H1 (cell line): ENCODE results near the gene API5. TPM values are rescaled to one million over a fixed set of nuclear protein-coding genes. Genes with fewer than 3 reads are reported as not detected.

Experiments used
- CTCF ChIA-PET: fragments of 300-600 bp; sonication (Branson Sonifier 250); formaldehyde crosslinking; loops from one replicate; lab custom pipeline; 2021; ENCODE audit not compliant: partially characterized antibody; lab: Charles Lee
- POLR2A ChIA-PET: fragments of 300-600 bp; sonication (Branson Sonifier 250); formaldehyde crosslinking; loops from one replicate; lab custom pipeline; 2021; ENCODE audit warnings: inconsistent platforms; ENCODE audit not compliant: partially characterized antibody; lab: Charles Lee
- DNase-seq, 2 experiments: peaks; one replicate each; pipeline versions ENCODE4 v3.0.0 to v3.0.0-alpha.2; 2010 to 2022; ENCODE audit warnings: low spot score in 2 of 2, low read depth in 1 of 2, mixed read lengths in 1 of 2
- FAIRE-seq: peaks from 2 replicates; lab custom pipeline; 2011; peaks lifted over from hg19 to GRCh38; lab: Jason Lieb, UNC
- H2AFZ ChIP-seq: 2 replicates; pipeline ENCODE4 v1.8.1; 2012; ENCODE audit warnings: low read length, inconsistent platforms
- H2AK5ac ChIP-seq: 2 replicates; pipeline ENCODE4 v1.6.1; 2013; ENCODE audit warnings: low read depth, low read length
- H2BK120ac ChIP-seq: replicated peaks from 2 replicates; pipeline ENCODE3; 2013; ENCODE audit warnings: low read depth, low read length, inconsistent platforms
- H2BK12ac ChIP-seq: 2 replicates; pipeline ENCODE4 v1.6.1; 2013; ENCODE audit warnings: low read depth, low read length
- H2BK15ac ChIP-seq: 2 replicates; pipeline ENCODE4 v1.6.1; 2013; ENCODE audit warnings: low read length
- H2BK20ac ChIP-seq: 2 replicates; pipeline ENCODE4 v1.6.1; 2013; ENCODE audit warnings: low read length
- H2BK5ac ChIP-seq: 2 replicates; pipeline ENCODE4 v1.6.1; 2013; ENCODE audit warnings: low read depth, low read length
- H3K14ac ChIP-seq: 2 replicates; pipeline ENCODE4 v1.6.1; 2013; ENCODE audit warnings: inconsistent platforms; ENCODE audit not compliant: insufficient read length
- H3K18ac ChIP-seq: 2 replicates; pipeline ENCODE4 v1.6.1; 2013; ENCODE audit warnings: low read length; ENCODE audit errors: extremely low read depth
- H3K23ac ChIP-seq: 2 replicates; pipeline ENCODE4 v1.6.1; 2013; ENCODE audit warnings: inconsistent platforms; ENCODE audit not compliant: insufficient read length
- H3K23me2 ChIP-seq: 2 replicates; pipeline ENCODE4 v1.6.1; 2013; ENCODE audit warnings: low read depth, low read length
- H3K27ac ChIP-seq: 2 replicates; pipeline ENCODE4 v1.6.1; 2011; ENCODE audit warnings: low read depth, low read length, inconsistent platforms
- H3K27me3 ChIP-seq, 4 experiments: replicated peaks in 1 of 4; 1 replicate in 1 of 4; 2 replicates in 3 of 4; pipeline versions ENCODE4 v1.6.1 to v1.8.1; 2011 to 2013; ENCODE audit warnings: low read length in 3 of 4, mild to moderate bottlenecking in 3 of 4, inconsistent platforms in 2 of 4, mixed read lengths in 2 of 4, moderate library complexity in 1 of 4; ENCODE audit not compliant: control insufficient read depth in 3 of 4, insufficient read depth in 3 of 4; ENCODE audit errors: extremely low read depth in 1 of 4
- H3K36me3 ChIP-seq, 4 experiments: 2 replicates each; pipeline versions ENCODE4 v1.6.1 to v1.8.1; 2011 to 2013; ENCODE audit warnings: mild to moderate bottlenecking in 4 of 4, low read length in 3 of 4, moderate library complexity in 2 of 4, control low read depth in 1 of 4, inconsistent platforms in 1 of 4; ENCODE audit not compliant: insufficient read depth in 4 of 4, control insufficient read depth in 2 of 4
- H3K4ac ChIP-seq: replicated peaks from 2 replicates; pipeline ENCODE3; 2013; ENCODE audit warnings: low read length, low read depth, mixed read lengths, inconsistent platforms; ENCODE audit not compliant: insufficient read length
- H3K4me1 ChIP-seq, 4 experiments: replicated peaks in 1 of 4; 1 replicate in 1 of 4; 2 replicates in 3 of 4; pipeline versions ENCODE4 v1.6.1 to v1.8.1; 2011 to 2013; ENCODE audit warnings: low read length in 3 of 4, inconsistent platforms in 2 of 4, mixed read lengths in 1 of 4; ENCODE audit not compliant: insufficient read depth in 4 of 4, control insufficient read depth in 3 of 4
- H3K4me2 ChIP-seq, 2 experiments: 2 replicates each; pipeline versions ENCODE4 v1.6.1 to v1.8.1; 2011 to 2013; ENCODE audit warnings: low read depth in 2 of 2, low read length in 2 of 2, control low read depth in 1 of 2, inconsistent platforms in 1 of 2, mild to moderate bottlenecking in 1 of 2; ENCODE audit not compliant: insufficient read depth in 1 of 2
- H3K4me3 ChIP-seq, 4 experiments: fragments of 200-600, 300-600 bp in 1 of 4; sonication (generic), shearing (Covaris generic), sonication (Bioruptor Twin) in 1 of 4; 2 replicates each; pipeline versions ENCODE4 v1.5.1 to v1.8.1; 2011 to 2016; ENCODE audit warnings: low read length in 4 of 4, low read depth in 3 of 4, control low read depth in 2 of 4, inconsistent platforms in 2 of 4, mild to moderate bottlenecking in 2 of 4, mixed read lengths in 1 of 4, moderate library complexity in 1 of 4; ENCODE audit not compliant: insufficient read depth in 2 of 4; ENCODE audit errors: extremely low read depth in 1 of 4
- H3K56ac ChIP-seq: replicated peaks from 2 replicates; pipeline ENCODE3; 2013; ENCODE audit warnings: low read depth, mild to moderate bottlenecking, mixed read lengths, low read length, inconsistent platforms; ENCODE audit not compliant: insufficient read length
- H3K79me1 ChIP-seq: 2 replicates; pipeline ENCODE4 v1.6.1; 2013; ENCODE audit warnings: low read depth, low read length, control low read depth
- H3K79me2 ChIP-seq, 2 experiments: 2 replicates each; pipeline versions ENCODE4 v1.6.1 to v1.8.1; 2012 to 2013; ENCODE audit warnings: low read length in 2 of 2, mild to moderate bottlenecking in 2 of 2, inconsistent platforms in 1 of 2; ENCODE audit not compliant: insufficient read depth in 2 of 2, control insufficient read depth in 1 of 2
- H3K9ac ChIP-seq, 4 experiments: replicated peaks in 1 of 4; 1 replicate in 1 of 4; 2 replicates in 3 of 4; pipeline versions ENCODE4 v1.6.1 to v1.8.1; 2011 to 2013; ENCODE audit warnings: low read depth in 3 of 4, low read length in 3 of 4, control low read depth in 2 of 4, mild to moderate bottlenecking in 2 of 4, moderate library complexity in 2 of 4, inconsistent platforms in 1 of 4; ENCODE audit errors: extremely low read depth in 1 of 4
- H3K9me3 ChIP-seq, 2 experiments: 2 replicates each; pipeline versions ENCODE4 v1.6.1 to v1.8.1; 2012 to 2013; ENCODE audit warnings: mild to moderate bottlenecking in 2 of 2, moderate library complexity in 2 of 2, control low read depth in 1 of 2, inconsistent platforms in 1 of 2, low read depth in 1 of 2, low read length in 1 of 2, mixed read lengths in 1 of 2; ENCODE audit not compliant: insufficient read depth in 2 of 2
- H4K20me1 ChIP-seq, 2 experiments: replicated peaks in 1 of 2; 2 replicates each; pipeline versions ENCODE3 to v1.8.1; 2011 to 2013; ENCODE audit warnings: inconsistent platforms in 2 of 2, low read length in 2 of 2, mild to moderate bottlenecking in 1 of 2; ENCODE audit not compliant: insufficient read depth in 2 of 2, control insufficient read depth in 1 of 2
- H4K5ac ChIP-seq: 2 replicates; pipeline ENCODE4 v1.6.1; 2013; ENCODE audit warnings: low read length, low read depth, mixed read lengths, inconsistent platforms; ENCODE audit not compliant: insufficient read length
- H4K8ac ChIP-seq: 2 replicates; pipeline ENCODE4 v1.8.0; 2013; ENCODE audit warnings: mild to moderate bottlenecking, moderate library complexity, low read length, inconsistent platforms; ENCODE audit not compliant: insufficient read depth; ENCODE audit errors: extremely low read depth
- H4K91ac ChIP-seq: replicated peaks from 2 replicates; pipeline ENCODE3; 2013; ENCODE audit warnings: low read length, mixed read lengths, inconsistent platforms; ENCODE audit not compliant: insufficient read length
- BCL11A ChIP-seq, 2 experiments: IDR thresholded peaks; one replicate each; pipeline ENCODE4 v1.6.1; 2011; ENCODE audit warnings: low read depth in 2 of 2, low read length in 2 of 2, mild to moderate bottlenecking in 2 of 2
- CREB1 ChIP-seq: IDR thresholded peaks from 2 replicates; pipeline ENCODE4 v1.6.1; 2012; ENCODE audit warnings: inconsistent platforms
- GABPA ChIP-seq: IDR thresholded peaks from 2 replicates; pipeline ENCODE4 v1.6.1; 2011; ENCODE audit warnings: mild to moderate bottlenecking, low read length, moderate library complexity, borderline replicate concordance; ENCODE audit not compliant: insufficient read depth
- HDAC6 ChIP-seq: IDR thresholded peaks from one replicate; pipeline ENCODE4 v1.7.1; 2012; ENCODE audit warnings: low read depth, mild to moderate bottlenecking, inconsistent platforms, low read length, moderate library complexity
- NANOG ChIP-seq: IDR thresholded peaks from 2 replicates; pipeline ENCODE4 v1.6.1; 2011; ENCODE audit warnings: low read length, low read depth, mild to moderate bottlenecking, inconsistent platforms; ENCODE audit not compliant: insufficient read depth, poor library complexity, severe bottlenecking
- RBBP5 ChIP-seq: IDR thresholded peaks from 2 replicates; pipeline ENCODE4 v1.7.1; 2012; ENCODE audit warnings: low read depth, mild to moderate bottlenecking, inconsistent platforms, low read length, moderate library complexity, borderline replicate concordance
- SIRT6 ChIP-seq: IDR thresholded peaks from one replicate; pipeline ENCODE4 v1.7.1; 2012; ENCODE audit warnings: low read length, inconsistent platforms
- TEAD4 ChIP-seq: IDR thresholded peaks from 2 replicates; pipeline ENCODE4 v1.6.1; 2012; ENCODE audit warnings: low read depth, low read length, inconsistent platforms, mixed read lengths
- WGBS, 2 experiments: shearing (Covaris generic) in 1 of 2; methylation state at CpG; one replicate each; pipeline versions ENCODE4 v1.1.6 to v1.1.7; 2013 to 2015; ENCODE audit warnings: low lambda C conversion rate in 2 of 2, mixed read lengths in 2 of 2, inconsistent platforms in 1 of 2, low coverage in 1 of 2, missing lambda C conversion rate in 1 of 2; ENCODE audit not compliant: insufficient replicate concordance in 2 of 2, insufficient coverage in 1 of 2, insufficient read length in 1 of 2; ENCODE audit errors: extremely low coverage in 1 of 2, missing lambda C conversion rate in 1 of 2; 5-methylcytosine and 5-hydroxymethylcytosine counted together
- polyA plus RNA-seq, 7 experiments: library from polyadenylated mRNA; depleted of rRNA in 3 of 7; stranded (reverse) in 5 of 7; unstranded in 2 of 7; fragments of >200 nt in 5 of 7; fragments of 200-250 nt in 2 of 7; gene quantifications; 1 replicate in 5 of 7; 2 replicates in 1 of 7; 4 replicates in 1 of 7; pipeline versions ENCODE4 v1.2.1 to v1.2.3, GENCODE V29; 2011 to 2013; ENCODE audit warnings: missing spikeins in 2 of 7, mixed read lengths in 2 of 7
- total RNA-seq: library from RNA; stranded (reverse); fragmentation: NEBNext Ultra II Directional; extraction: Animal tissue kit (Norgen Biotek cat#: 25700); gene quantifications from 2 replicates; pipeline ENCODE4 v1.2.1, GENCODE V29; 2021
- TF ChIP-seq, protein P1 (sequence below): IDR thresholded peaks from 2 replicates; pipeline ENCODE4 v1.6.1; 2012; ENCODE audit warnings: low read length, inconsistent platforms
- TF ChIP-seq, protein P2 (sequence below), 3 experiments: IDR thresholded peaks; 1 replicate in 2 of 3; 2 replicates in 1 of 3; pipeline versions ENCODE4 v1.5.1 to v1.6.1; 2011; ENCODE audit warnings: low read length in 3 of 3, mild to moderate bottlenecking in 3 of 3, inconsistent platforms in 2 of 3, low read depth in 1 of 3, moderate library complexity in 1 of 3; ENCODE audit not compliant: insufficient read depth in 1 of 3; ENCODE audit errors: control extremely low read depth in 1 of 3

API5 gene
- total and polyA plus RNA-seq, 2 of the 8 experiments (the other 6 are each of a cell fraction or from before 2014, with no cell fraction given) = 39.1 to 155 TPM

DNA sequence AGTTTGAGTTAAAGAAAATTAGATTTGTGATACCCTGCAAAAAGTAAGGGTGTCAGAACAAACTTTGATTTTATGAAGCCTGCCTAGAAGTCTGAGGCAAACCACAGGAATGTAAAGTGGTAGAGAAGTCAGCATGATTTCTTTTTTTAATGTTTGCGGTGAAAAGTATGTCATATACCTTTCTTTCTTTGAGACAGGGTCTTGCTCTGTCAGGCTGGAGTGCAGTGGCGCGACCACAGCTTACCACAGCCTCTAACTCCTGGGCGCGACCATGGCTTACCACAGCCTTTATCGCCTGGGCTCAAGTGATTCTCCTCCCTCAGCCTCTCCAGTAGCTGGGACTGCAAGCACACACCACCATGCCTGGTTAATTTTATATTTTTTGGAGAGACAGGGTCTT is 4.7 kb downstream of the API5 start:
- no peak overlapping the region for H3K4me2 ChIP-seq
- peaks cover 23 to 78% of the 10 kb centered on the region in 2 experiments for H3K79me2 ChIP-seq
- no peak overlapping the region for H2AK5ac ChIP-seq
- H3K9me3 ChIP-seq = no peaks in the 10 kb centered on the region
- no peak overlapping the region for H3K18ac ChIP-seq
- ChIA-PET POLR2A (no interaction called here), CTCF (interaction anchor here (0.7 kb wide), 1 partner anchor 34 kb away, joined by 3 read pairs; no protein-coding TSS in a partner anchor)
- no peaks in the 10 kb centered on the region for H3K27me3 ChIP-seq
- no peak overlapping the region for H3K27ac ChIP-seq
- 0 out of 7 replicates have a peak, but pooled peaks cover 0 to 1% (median 0%) of the 10 kb centered on the region in 4 experiments for H3K4me1 ChIP-seq
- no peak overlapping the region for H3K23ac ChIP-seq
- H2BK20ac ChIP-seq = no peak overlapping the region
- no peak overlapping the region for H3K56ac ChIP-seq
- H2BK120ac ChIP-seq = no peak overlapping the region
- no peak overlapping the region for H4K5ac ChIP-seq
- no peak overlapping the region for H3K9ac ChIP-seq
- H3K14ac ChIP-seq = no peak overlapping the region
- no peak overlapping the region for H3K4me3 ChIP-seq
- WGBS, 2 experiments = 95% methylated on average over 6 of the region's 6 CpGs; no CpG with 5 or more reads in 1 of the 2 experiments
- no peak overlapping the region for H4K91ac ChIP-seq
- FAIRE-seq = no peak
- H2BK5ac ChIP-seq = no peak overlapping the region
- H3K23me2 ChIP-seq = peaks cover 2% of the 10 kb centered on the region; the same call in 1 of the 2 replicates
- H3K4ac ChIP-seq = no peak overlapping the region
- no peak overlapping the region for H2AFZ ChIP-seq
- H2BK12ac ChIP-seq = no peak overlapping the region
- DNase-seq = no peak
- H3K36me3 ChIP-seq = peaks cover 6 to 23% (median 10%) of the 10 kb centered on the region in 4 experiments; a peak in 5 of 8 replicates
- no peak overlapping the region for H4K8ac ChIP-seq
- H4K20me1 ChIP-seq = peaks cover 0 to 15% of the 10 kb centered on the region in 2 experiments
- H3K79me1 ChIP-seq = no peaks in the 10 kb centered on the region
- H2BK15ac ChIP-seq = no peak overlapping the region
- TF ChIP-seq, protein P1, sequence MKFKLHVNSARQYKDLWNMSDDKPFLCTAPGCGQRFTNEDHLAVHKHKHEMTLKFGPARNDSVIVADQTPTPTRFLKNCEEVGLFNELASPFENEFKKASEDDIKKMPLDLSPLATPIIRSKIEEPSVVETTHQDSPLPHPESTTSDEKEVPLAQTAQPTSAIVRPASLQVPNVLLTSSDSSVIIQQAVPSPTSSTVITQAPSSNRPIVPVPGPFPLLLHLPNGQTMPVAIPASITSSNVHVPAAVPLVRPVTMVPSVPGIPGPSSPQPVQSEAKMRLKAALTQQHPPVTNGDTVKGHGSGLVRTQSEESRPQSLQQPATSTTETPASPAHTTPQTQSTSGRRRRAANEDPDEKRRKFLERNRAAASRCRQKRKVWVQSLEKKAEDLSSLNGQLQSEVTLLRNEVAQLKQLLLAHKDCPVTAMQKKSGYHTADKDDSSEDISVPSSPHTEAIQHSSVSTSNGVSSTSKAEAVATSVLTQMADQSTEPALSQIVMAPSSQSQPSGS = no peak
- TF ChIP-seq SIRT6 = no peak
- no peak for TF ChIP-seq NANOG
- TF ChIP-seq, protein P2, sequence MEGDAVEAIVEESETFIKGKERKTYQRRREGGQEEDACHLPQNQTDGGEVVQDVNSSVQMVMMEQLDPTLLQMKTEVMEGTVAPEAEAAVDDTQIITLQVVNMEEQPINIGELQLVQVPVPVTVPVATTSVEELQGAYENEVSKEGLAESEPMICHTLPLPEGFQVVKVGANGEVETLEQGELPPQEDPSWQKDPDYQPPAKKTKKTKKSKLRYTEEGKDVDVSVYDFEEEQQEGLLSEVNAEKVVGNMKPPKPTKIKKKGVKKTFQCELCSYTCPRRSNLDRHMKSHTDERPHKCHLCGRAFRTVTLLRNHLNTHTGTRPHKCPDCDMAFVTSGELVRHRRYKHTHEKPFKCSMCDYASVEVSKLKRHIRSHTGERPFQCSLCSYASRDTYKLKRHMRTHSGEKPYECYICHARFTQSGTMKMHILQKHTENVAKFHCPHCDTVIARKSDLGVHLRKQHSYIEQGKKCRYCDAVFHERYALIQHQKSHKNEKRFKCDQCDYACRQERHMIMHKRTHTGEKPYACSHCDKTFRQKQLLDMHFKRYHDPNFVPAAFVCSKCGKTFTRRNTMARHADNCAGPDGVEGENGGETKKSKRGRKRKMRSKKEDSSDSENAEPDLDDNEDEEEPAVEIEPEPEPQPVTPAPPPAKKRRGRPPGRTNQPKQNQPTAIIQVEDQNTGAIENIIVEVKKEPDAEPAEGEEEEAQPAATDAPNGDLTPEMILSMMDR (IDR thresholded peaks at IDR 0.05; ENCODE audit: control extremely low read depth in 1 of 3, insufficient read depth in 1 of 3, low read depth in 1 of 3, low read length in 3 of 3) = no peak
- TF ChIP-seq BCL11A (IDR thresholded peaks at IDR 0.05; ENCODE audit: low read depth in 2 of 2, low read length in 2 of 2) = no peak
- TF ChIP-seq GABPA = no peak
- TF ChIP-seq TEAD4 = no peak
- TF ChIP-seq CREB1 = no peak
- no peak for TF ChIP-seq HDAC6
- TF ChIP-seq RBBP5 = no peak
